ENCODE data around the gene QPCTL. TPM values are rescaled to one million over a fixed set of nuclear protein-coding genes. Genes with fewer than 3 reads are reported as not detected.

The QPCTL gene
- total RNA-seq, 2 experiments from 2014 or later, result 17.9 to 20.1 TPM

- ChIA-PET CTCF (interaction anchor here (0.6 to 4.2 kb wide), 4 partner anchors 9 to 158 kb away, joined by 3 to 23 read pairs (median 4); no protein-coding TSS in a partner anchor), POLR2A (interaction anchor here (1.0 to 2.5 kb wide), 2 partner anchors 8 to 26 kb away, joined by 3 to 10 read pairs; no protein-coding TSS in a partner anchor)
Observed at GRCh38 chr19:45668342-45668871, 24.1 kb upstream of the QPCTL start.

GRCh38 chr19:45670670-45671453 lies 21.6 kb upstream of the QPCTL start:
- ChIA-PET CTCF (interaction anchor here (0.9 to 1.6 kb wide), 4 partner anchors 10 to 28 kb away, joined by 3 to 4 read pairs (median 4); partner anchors contain the start of gene QPCTL), POLR2A (interaction anchor here (0.5 to 1.5 kb wide), 4 partner anchors 22 to 122 kb away, joined by 3 to 10 read pairs (median 5); partner anchors contain the start of genes DMWD, QPCTL and SNRPD2)

- POLR2A ChIA-PET, result interaction anchor here (0.6 kb wide), 1 partner anchor 15 kb away, joined by 6 read pairs; no protein-coding TSS in a partner anchor
- CTCF ChIA-PET, result interaction anchor here (1.3 to 1.5 kb wide), 2 partner anchors 32 to 33 kb away, joined by 3 to 5 read pairs; no protein-coding TSS in a partner anchor
Observed at GRCh38 chr19:45674946-45675345, 17.5 kb upstream of the QPCTL start.

- ChIA-PET POLR2A (interaction anchor here (0.7 to 2.4 kb wide), 4 partner anchors 9 to 15 kb away, joined by 3 to 9 read pairs (median 6); partner anchors contain the start of genes GIPR, QPCTL and SNRPD2), CTCF (interaction anchor here (0.7 to 2.5 kb wide), 5 partner anchors 8 to 34 kb away, joined by 3 to 9 read pairs (median 4); partner anchors contain the start of gene SNRPD2)
Observed at GRCh38 chr19:45676851-45677263, 15.6 kb upstream of the QPCTL start.

GRCh38 chr19:45677351-45678230 lies 14.9 kb upstream of the QPCTL start:
- POLR2A ChIA-PET, result interaction anchor here (0.6 to 2.4 kb wide), 5 partner anchors 10 to 15 kb away, joined by 5 to 9 read pairs (median 6); partner anchors contain the start of genes QPCTL and SNRPD2
- CTCF ChIA-PET, result interaction anchor here (0.7 to 2.5 kb wide), 7 partner anchors 8 to 38 kb away, joined by 3 to 9 read pairs (median 4); partner anchors contain the start of genes EML2, QPCTL and SNRPD2

GRCh38 chr19:45681391-45682015 lies 11.0 kb upstream of the QPCTL start:
- CTCF ChIA-PET, result interaction anchor here (0.6 to 3.4 kb wide), 18 partner anchors 9 to 1193 kb away, joined by 3 to 21 read pairs (median 4); partner anchors contain the start of genes FBXO46, QPCTL and SNRPD2
- POLR2A ChIA-PET, result interaction anchor here (0.6 to 1.8 kb wide), 2 partner anchors 11 to 49 kb away, joined by 3 to 6 read pairs; partner anchors contain the start of genes FBXO46, QPCTL and SNRPD2

- POLR2A ChIA-PET, result interaction anchor here (0.6 to 1.8 kb wide), 2 partner anchors 10 to 48 kb away, joined by 3 to 6 read pairs; partner anchors contain the start of genes FBXO46, QPCTL and SNRPD2
Observed at GRCh38 chr19:45682117-45682516, 10.3 kb upstream of the QPCTL start.

GRCh38 chr19:45682908-45683307 lies 9.6 kb upstream of the QPCTL start:
- ChIA-PET CTCF (interaction anchor here (0.6 to 3.4 kb wide), 5 partner anchors 10 to 220 kb away, joined by 3 to 21 read pairs (median 3); partner anchors contain the start of genes MYPOP, QPCTL, SIX5 and SNRPD2), POLR2A (no interaction called here)

More at GRCh38 chr19:45682117-45682516, 10.3 kb upstream of the QPCTL start:
- CTCF ChIA-PET, result interaction anchor here (0.6 to 3.4 kb wide), 8 partner anchors 9 to 220 kb away, joined by 3 to 21 read pairs (median 4); partner anchors contain the start of genes FBXO46, GIPR, MYPOP and QPCTL

- ChIA-PET CTCF (interaction anchor here (0.6 to 1.0 kb wide), 6 partner anchors 11 to 428 kb away, joined by 3 to 5 read pairs (median 3); no protein-coding TSS in a partner anchor), POLR2A (interaction anchor here (0.6 kb wide), 1 partner anchor 108 kb away, joined by 3 read pairs; no protein-coding TSS in a partner anchor)
Observed at GRCh38 chr19:45685045-45685444, 7.4 kb upstream of the QPCTL start.

- CTCF ChIA-PET, result interaction anchor here (0.5 to 1.0 kb wide), 2 partner anchors 28 to 40 kb away, joined by 3 to 4 read pairs; no protein-coding TSS in a partner anchor
- POLR2A ChIA-PET, result interaction anchor here (1.2 kb wide), 1 partner anchor 10 kb away, joined by 6 read pairs; no protein-coding TSS in a partner anchor
Observed at GRCh38 chr19:45687599-45687998, 4.9 kb upstream of the QPCTL start.

- POLR2A ChIA-PET, result interaction anchor here (0.6 to 1.6 kb wide), 14 partner anchors 10 to 1387 kb away, joined by 3 to 9 read pairs (median 4); partner anchors contain the start of genes FBXO46, IRF2BP1 and SIX5
- CTCF ChIA-PET, result interaction anchor here (0.9 to 2.6 kb wide), 16 partner anchors 10 to 263 kb away, joined by 3 to 21 read pairs (median 4); partner anchors contain the start of gene SIX5
Observed at GRCh38 chr19:45691516-45692186, 815 bp upstream of the QPCTL start, which contains the start of gene SNRPD2. Gene SNRPD2, minus strand, starts transcription at chr19:45691953. Its CDS starts 65 bp downstream, at chr19:45691888.

GRCh38 chr19:45693106-45693788 lies 781 bp downstream of the QPCTL start:
- POLR2A ChIA-PET, result interaction anchor here (1.2 to 1.6 kb wide), 7 partner anchors 16 to 194 kb away, joined by 3 to 9 read pairs (median 5); partner anchors contain the start of gene FBXO46
- CTCF ChIA-PET, result interaction anchor here (0.5 to 2.6 kb wide), 34 partner anchors 9 to 265 kb away, joined by 3 to 21 read pairs (median 4); partner anchors contain the start of genes FBXO46 and SIX5

GRCh38 chr19:45701676-45702075 lies 9.2 kb downstream of the QPCTL start:
- CTCF ChIA-PET, result no interaction called here
- POLR2A ChIA-PET, result no interaction called here

GRCh38 chr19:45705115-45705514 lies 12.6 kb downstream of the QPCTL start:
- ChIA-PET POLR2A (no interaction called here), CTCF (interaction anchor here (1.0 to 1.1 kb wide), 3 partner anchors 10 to 12 kb away, joined by 3 to 5 read pairs (median 3); no protein-coding TSS in a partner anchor)

- POLR2A ChIA-PET, result no interaction called here
Observed at GRCh38 chr19:45705710-45706415, 13.4 kb downstream of the QPCTL start.

More at GRCh38 chr19:45705710-45706415, 13.4 kb downstream of the QPCTL start:
- CTCF ChIA-PET, result interaction anchor here (1.0 to 1.2 kb wide), 2 partner anchors 12 to 25 kb away, joined by 3 read pairs; no protein-coding TSS in a partner anchor

All from activated CD8-positive, alpha-beta memory T cell treated with anti-CD3 and anti-CD28 coated beads for 36 hours (primary cell).